Stimulated activated effector memory CD8-positive, alpha-beta T cell treated with anti-CD3 and anti-CD28 coated beads, Interleukin-12 subunit alpha, Interleukin-12 subunit beta, amount 100 ng/mL, for 72 hours (primary cell): ENCODE measurements around the gene IL17RB.
A peak's percentile ranks its signal among the peaks of the same experiment; 100 is the strongest.

Source experiments
- ATAC-seq: fragments of 150-1000 bp; cut with Tn5 transposase; 2 replicates; pipeline ENCODE4 v1.10.0; 2021
- DNase-seq, 2 donors: peaks; one replicate each; pipeline ENCODE4 v3.0.0; 2021 to 2022; ENCODE audit warnings: low spot score in 2 of 2
- H3K27ac Mint-ChIP-seq: one replicate; pipeline ENCODE4 v1.8.0; 2022; ENCODE audit warnings: mild to moderate bottlenecking, mixed read lengths
- H3K36me3 Mint-ChIP-seq: one replicate; pipeline ENCODE4 v1.8.0; 2022; ENCODE audit warnings: mild to moderate bottlenecking, mixed read lengths
- H3K4me1 Mint-ChIP-seq: one replicate; pipeline ENCODE4 v1.8.0; 2022; ENCODE audit warnings: mixed read lengths
- H3K4me3 Mint-ChIP-seq: one replicate; pipeline ENCODE4 v1.8.0; 2022; ENCODE audit warnings: mild to moderate bottlenecking, mixed read lengths
- H3K9me3 Mint-ChIP-seq: one replicate; pipeline ENCODE4 v1.8.0; 2022; ENCODE audit warnings: mixed read lengths

Gene IL17RB

GRCh38 chr3:53891497-53892285 is 45.3 kb downstream of the IL17RB start, which contains the start of gene SELENOK:
SELENOK (minus strand) TSS chr3:53891859.
- Mint-ChIP-seq H3K9me3 (no peaks in the 10 kb centered on the region), H3K4me1 (peaks cover 50% of the 10 kb centered on the region), H3K36me3 (peaks cover 43% of the 10 kb centered on the region)

GRCh38 chr3:53892286-53892637 is 45.9 kb downstream of the IL17RB start:
- DNase-seq: no peak
- no peaks in the 10 kb centered on the region for H3K9me3 Mint-ChIP-seq
- peak overlapping the region; percentile 99 for H3K27ac Mint-ChIP-seq
- ATAC-seq: no peak
- peaks cover 38% of the 10 kb centered on the region for H3K36me3 Mint-ChIP-seq
- H3K4me3 Mint-ChIP-seq: peak overlapping the region; percentile 92
- H3K4me1 Mint-ChIP-seq: peaks cover 46% of the 10 kb centered on the region

More at GRCh38 chr3:53891497-53892285, 45.3 kb downstream of the IL17RB start, which contains the start of gene SELENOK:
- H3K27ac Mint-ChIP-seq: peak within 1 kb of the TSS; percentile 99
- ATAC-seq: peak; percentile 96
- DNase-seq: peak; percentile 86 to 95
- H3K4me3 Mint-ChIP-seq: peak within 1 kb of the TSS; percentile 92

GRCh38 chr3:53899750-53900149 is 53.4 kb downstream of the IL17RB start:
- Mint-ChIP-seq H3K27ac (no peak overlapping the region), H3K4me3 (no peak overlapping the region), H3K9me3 (no peaks in the 10 kb centered on the region), H3K36me3 (no peaks in the 10 kb centered on the region), H3K4me1 (no peaks in the 10 kb centered on the region)
- DNase-seq (no peak), ATAC-seq (no peak)

GRCh38 chr3:53900666-53901331 is 54.4 kb downstream of the IL17RB start:
- Mint-ChIP-seq H3K4me3 (no peak overlapping the region), H3K27ac (no peak overlapping the region), H3K4me1 (no peaks in the 10 kb centered on the region), H3K9me3 (no peaks in the 10 kb centered on the region), H3K36me3 (no peaks in the 10 kb centered on the region)
- ATAC-seq: no peak
- no peak for DNase-seq

- Mint-ChIP-seq H3K4me3 (no peak overlapping the region), H3K4me1 (no peaks in the 10 kb centered on the region), H3K9me3 (no peaks in the 10 kb centered on the region), H3K27ac (no peak overlapping the region), H3K36me3 (no peaks in the 10 kb centered on the region)
- ATAC-seq (no peak), DNase-seq (no peak)
Measured at GRCh38 chr3:53902067-53902466, 55.7 kb downstream of the IL17RB start.

- Mint-ChIP-seq H3K9me3 (no peaks in the 10 kb centered on the region), H3K4me1 (no peaks in the 10 kb centered on the region), H3K27ac (no peak overlapping the region), H3K36me3 (no peaks in the 10 kb centered on the region), H3K4me3 (no peak overlapping the region)
- DNase-seq (no peak), ATAC-seq (no peak)
Measured at GRCh38 chr3:53902711-53903110, 56.3 kb downstream of the IL17RB start.

- ATAC-seq (no peak), DNase-seq (no peak)
- H3K27ac Mint-ChIP-seq: no peak overlapping the region
- no peaks in the 10 kb centered on the region for H3K36me3 Mint-ChIP-seq
- no peaks in the 10 kb centered on the region for H3K9me3 Mint-ChIP-seq
- H3K4me1 Mint-ChIP-seq: no peaks in the 10 kb centered on the region
- no peak overlapping the region for H3K4me3 Mint-ChIP-seq
Measured at GRCh38 chr3:53913401-53913800, 67.0 kb downstream of the IL17RB start.
